IMR-90 (cell line): Measurements from ENCODE around the gene ARHGEF4. TPM values are rescaled to one million over a fixed set of nuclear protein-coding genes. Genes with fewer than 3 reads are reported as not detected.

Source experiments
- ATAC-seq: fragments of 200-7000 bp; cut with Tn5 transposase; 2 replicates; pipeline ENCODE4 v1.9.1; 2020; ENCODE audit warnings: low read depth, mild to moderate bottlenecking, moderate library complexity
- BruUV-seq: library from RNA; stranded (reverse); fragments of 400-500 nt; replicated peaks from 2 replicates; lab custom pipeline; 2021; lab: Mats Ljungman, UMichigan
- CTCF ChIA-PET: fragments of 300-600 bp; formaldehyde crosslinking; extraction: SDS; loops from one replicate; lab custom pipeline; 2021; ENCODE audit warnings: antibody characterized with exemption; lab: Yijun Ruan, JAX
- POLR2A ChIA-PET: fragments of 300-600 bp; sonication (Branson Sonifier 250); formaldehyde crosslinking; loops from one replicate; lab custom pipeline; 2022; ENCODE audit warnings: antibody characterized with exemption; ENCODE audit not compliant: unreplicated experiment; lab: Charles Lee
- DNase-seq: peaks from one replicate; pipeline ENCODE4 v3.0.0; 2013
- H2AFZ ChIP-seq: replicated peaks from 2 replicates; pipeline ENCODE3; 2013; ENCODE audit warnings: low read length, mild to moderate bottlenecking; ENCODE audit not compliant: poor library complexity
- H2AK5ac ChIP-seq: 2 replicates; pipeline ENCODE4 v1.6.1; 2013; ENCODE audit warnings: low read depth, low read length, inconsistent platforms
- H2AK9ac ChIP-seq: replicated peaks from 2 replicates; pipeline ENCODE3; 2013; ENCODE audit warnings: mild to moderate bottlenecking, low read depth, low read length, moderate library complexity; ENCODE audit not compliant: poor library complexity
- H2BK120ac ChIP-seq: 2 replicates; pipeline ENCODE4 v1.6.1; 2013; ENCODE audit warnings: low read depth, low read length, inconsistent platforms
- H2BK15ac ChIP-seq: 3 replicates; pipeline ENCODE4 v1.6.1; 2013; ENCODE audit warnings: low read depth, low read length, inconsistent platforms
- H2BK20ac ChIP-seq: 2 replicates; pipeline ENCODE4 v1.6.1; 2013; ENCODE audit warnings: low read depth, mild to moderate bottlenecking, inconsistent platforms, low read length, moderate library complexity
- H2BK5ac ChIP-seq: 2 replicates; pipeline ENCODE4 v1.6.1; 2013; ENCODE audit warnings: mild to moderate bottlenecking, low read depth, low read length, inconsistent platforms; ENCODE audit not compliant: poor library complexity, severe bottlenecking
- H3K14ac ChIP-seq: replicated peaks from 2 replicates; pipeline ENCODE4 v1.6.1; 2013; ENCODE audit warnings: low read depth, low read length, inconsistent platforms
- H3K18ac ChIP-seq: 2 replicates; pipeline ENCODE4 v1.6.1; 2013; ENCODE audit warnings: low read depth, low read length, control low read depth
- H3K23ac ChIP-seq: 2 replicates; pipeline ENCODE4 v1.6.1; 2013; ENCODE audit warnings: low read depth, low read length, inconsistent platforms
- H3K27ac ChIP-seq: 2 replicates; pipeline ENCODE4 v1.5.1; 2013; ENCODE audit warnings: mild to moderate bottlenecking, control low read depth, low read length; ENCODE audit not compliant: insufficient read depth
- H3K27me3 ChIP-seq: 2 replicates; pipeline ENCODE4 v1.6.1; 2013; ENCODE audit warnings: low read length; ENCODE audit not compliant: control insufficient read depth, insufficient read depth
- H3K36me3 ChIP-seq: 2 replicates; pipeline ENCODE4 v1.6.1; 2013; ENCODE audit warnings: low read length, mixed read lengths; ENCODE audit not compliant: control insufficient read depth, insufficient read depth
- H3K4ac ChIP-seq: 2 replicates; pipeline ENCODE4 v1.6.1; 2013; ENCODE audit warnings: low read depth, low read length, inconsistent platforms
- H3K4me1 ChIP-seq: 2 replicates; pipeline ENCODE4 v1.6.1; 2013; ENCODE audit warnings: low read length, mixed read lengths; ENCODE audit not compliant: control insufficient read depth, insufficient read depth
- H3K4me2 ChIP-seq: 2 replicates; pipeline ENCODE4 v1.6.1; 2013; ENCODE audit warnings: low read depth, mild to moderate bottlenecking, control low read depth, low read length, moderate library complexity
- H3K4me3 ChIP-seq: 2 replicates; pipeline ENCODE4 v1.5.1; 2013; ENCODE audit warnings: low read depth, mild to moderate bottlenecking, control low read depth, low read length, moderate library complexity; ENCODE audit not compliant: insufficient read depth
- H3K56ac ChIP-seq: 2 replicates; pipeline ENCODE4 v1.6.1; 2013; ENCODE audit warnings: low read length, inconsistent platforms; ENCODE audit not compliant: insufficient read depth; ENCODE audit errors: extremely low read depth
- H3K79me1 ChIP-seq, 2 experiments: 2 replicates each; pipeline ENCODE4 v1.6.1; 2013; ENCODE audit warnings: low read length in 2 of 2, inconsistent platforms in 1 of 2, low read depth in 1 of 2
- H3K9ac ChIP-seq: 2 replicates; pipeline ENCODE4 v1.6.1; 2013; ENCODE audit warnings: low read depth, low read length, control low read depth
- H3K9me1 ChIP-seq: 2 replicates; pipeline ENCODE4 v1.6.1; 2013; ENCODE audit warnings: low read length, inconsistent platforms; ENCODE audit not compliant: insufficient read depth
- H3K9me3 ChIP-seq: 2 replicates; pipeline ENCODE4 v1.6.1; 2013; ENCODE audit warnings: low read length; ENCODE audit not compliant: control insufficient read depth, insufficient read depth
- H4K20me1 ChIP-seq: 2 replicates; pipeline ENCODE4 v1.6.1; 2013; ENCODE audit warnings: low read length, inconsistent platforms; ENCODE audit not compliant: insufficient read depth
- H4K5ac ChIP-seq: 2 replicates; pipeline ENCODE4 v1.6.1; 2013; ENCODE audit warnings: mild to moderate bottlenecking, low read depth, low read length, control low read depth
- H4K8ac ChIP-seq, 2 experiments: 2 replicates each; pipeline ENCODE4 v1.6.1; 2013; ENCODE audit warnings: low read depth in 2 of 2, low read length in 2 of 2, control low read depth in 1 of 2, inconsistent platforms in 1 of 2
- H4K91ac ChIP-seq: 2 replicates; pipeline ENCODE4 v1.6.1; 2013; ENCODE audit warnings: low read depth, low read length, inconsistent platforms; ENCODE audit not compliant: insufficient read depth
- BHLHE40 ChIP-seq: fragments of 150-350 bp; IDR thresholded peaks from 2 replicates; pipeline ENCODE4 v1.6.1; 2016; ENCODE audit warnings: mild to moderate bottlenecking, low read depth, low read length
- CEBPB ChIP-seq: IDR thresholded peaks from 2 replicates; pipeline ENCODE4 v1.6.1; 2012; ENCODE audit warnings: low read depth, low read length, improper control_type of control experiment
- CHD1 ChIP-seq: IDR thresholded peaks from 2 replicates; pipeline ENCODE4 v1.6.1; 2012; ENCODE audit warnings: low read depth, low read length, improper control_type of control experiment
- MAFK ChIP-seq: IDR thresholded peaks from 2 replicates; pipeline ENCODE4 v1.6.1; 2012; ENCODE audit warnings: low read depth, low read length, improper control_type of control experiment
- MAZ ChIP-seq: IDR thresholded peaks from 2 replicates; pipeline ENCODE4 v1.6.1; 2012; ENCODE audit warnings: low read depth, mild to moderate bottlenecking, low read length, improper control_type of control experiment, moderate library complexity, borderline replicate concordance
- MXI1 ChIP-seq: IDR thresholded peaks from 2 replicates; pipeline ENCODE4 v1.6.1; 2012; ENCODE audit warnings: low read depth, mild to moderate bottlenecking, low read length, moderate library complexity, borderline replicate concordance
- NFE2L2 ChIP-seq: fragments of 150-350 bp; IDR thresholded peaks from 2 replicates; pipeline ENCODE4 v1.6.1; 2016; ENCODE audit warnings: low read depth, mild to moderate bottlenecking, low read length
- POLR2A ChIP-seq: IDR thresholded peaks from 2 replicates; pipeline ENCODE4 v1.6.1; 2012; ENCODE audit warnings: mild to moderate bottlenecking, low read depth, low read length
- RAD21 ChIP-seq: IDR thresholded peaks from 2 replicates; pipeline ENCODE4 v1.6.1; 2012; ENCODE audit warnings: low read length, improper control_type of control experiment
- RCOR1 ChIP-seq: IDR thresholded peaks from 2 replicates; pipeline ENCODE4 v1.6.1; 2012; ENCODE audit warnings: mild to moderate bottlenecking, low read length, improper control_type of control experiment; ENCODE audit not compliant: insufficient replicate concordance
- SMC3 ChIP-seq: fragments of 150-350 bp; IDR thresholded peaks from 2 replicates; pipeline ENCODE4 v1.6.1; 2016; ENCODE audit warnings: low read depth, mild to moderate bottlenecking, antibody characterized with exemption, low read length, moderate library complexity
- WGBS, 2 experiments: methylation state at CpG; one replicate each; pipeline versions ENCODE4 v1.1.5 to v1.1.7; 2013; ENCODE audit warnings: missing lambda C conversion rate in 2 of 2; ENCODE audit not compliant: insufficient read length in 1 of 2; ENCODE audit errors: extremely low coverage in 2 of 2; 5-methylcytosine and 5-hydroxymethylcytosine counted together
- dilution Hi-C: fragments of 300-500 bp; cut with HindIII; formaldehyde crosslinking; loops from one replicate; pipeline ENCODE4 v1.14.3; 2018; ENCODE audit warnings: low sequenced_read_pairs; ENCODE audit not compliant: unreplicated experiment
- in situ Hi-C: fragments of 300-500 bp; cut with MboI; formaldehyde crosslinking; loops from 3 replicates; pipeline ENCODE4 v1.14.3; 2019; ENCODE audit warnings: low sequenced_read_pairs, inconsistent platforms, mixed read lengths
- intact Hi-C: fragments of 100-400 bp; cut with micrococcal nuclease; formaldehyde crosslinking; loops from 2 replicates; pipeline ENCODE4 v1.10.0; 2022
- polyA plus RNA-seq, 3 experiments: library from polyadenylated mRNA; depleted of rRNA; stranded (reverse); fragments of >200 nt; gene quantifications; 2 replicates each; pipeline ENCODE4 v1.2.3, GENCODE V29; 2012; ENCODE audit warnings: low replicate concordance in 1 of 3
- total RNA-seq: library from RNA; depleted of rRNA; stranded (reverse); fragments of >200 nt; gene quantifications from 2 replicates; pipeline ENCODE4 v1.2.3, GENCODE V29; 2012
- TF ChIP-seq, protein P1 (sequence below): fragments of 150-350 bp; IDR thresholded peaks from 2 replicates; pipeline ENCODE4 v1.6.1; 2017; ENCODE audit warnings: mild to moderate bottlenecking, antibody characterized with exemption, low read length, low read depth
- TF ChIP-seq, protein P2 (sequence below): conservative IDR thresholded peaks from 2 replicates; pipeline ENCODE4 v1.5.1; 2012; ENCODE audit warnings: mild to moderate bottlenecking, low read depth, low read length, improper control_type of control experiment
- TF ChIP-seq, protein P3 (sequence below): fragments of 150-350 bp; IDR thresholded peaks from 2 replicates; pipeline ENCODE4 v1.6.1; 2016; ENCODE audit warnings: low read depth, mild to moderate bottlenecking, low read length, moderate library complexity, borderline replicate concordance

The ARHGEF4 gene
- total and polyA plus RNA-seq, 2 of the 4 experiments (the other 2 are of a cell fraction), result 2.7 to 5.0 TPM

DNA sequence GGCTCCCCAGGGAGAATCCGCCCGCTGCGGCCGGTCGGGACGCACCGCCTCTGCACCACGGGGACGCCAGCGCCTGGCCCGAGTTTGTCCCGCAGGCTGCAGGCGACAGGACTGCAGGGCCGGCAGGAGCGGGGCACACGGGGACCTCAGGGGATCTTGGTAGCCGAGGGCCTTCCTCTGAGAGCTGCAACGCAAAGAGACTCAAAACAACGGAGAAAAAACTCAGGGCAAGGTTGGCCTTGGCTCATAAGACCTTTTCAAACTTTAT is 79.7 kb downstream of the ARHGEF4 start (continued):
- no peak for TF ChIP-seq MAFK

DNA sequence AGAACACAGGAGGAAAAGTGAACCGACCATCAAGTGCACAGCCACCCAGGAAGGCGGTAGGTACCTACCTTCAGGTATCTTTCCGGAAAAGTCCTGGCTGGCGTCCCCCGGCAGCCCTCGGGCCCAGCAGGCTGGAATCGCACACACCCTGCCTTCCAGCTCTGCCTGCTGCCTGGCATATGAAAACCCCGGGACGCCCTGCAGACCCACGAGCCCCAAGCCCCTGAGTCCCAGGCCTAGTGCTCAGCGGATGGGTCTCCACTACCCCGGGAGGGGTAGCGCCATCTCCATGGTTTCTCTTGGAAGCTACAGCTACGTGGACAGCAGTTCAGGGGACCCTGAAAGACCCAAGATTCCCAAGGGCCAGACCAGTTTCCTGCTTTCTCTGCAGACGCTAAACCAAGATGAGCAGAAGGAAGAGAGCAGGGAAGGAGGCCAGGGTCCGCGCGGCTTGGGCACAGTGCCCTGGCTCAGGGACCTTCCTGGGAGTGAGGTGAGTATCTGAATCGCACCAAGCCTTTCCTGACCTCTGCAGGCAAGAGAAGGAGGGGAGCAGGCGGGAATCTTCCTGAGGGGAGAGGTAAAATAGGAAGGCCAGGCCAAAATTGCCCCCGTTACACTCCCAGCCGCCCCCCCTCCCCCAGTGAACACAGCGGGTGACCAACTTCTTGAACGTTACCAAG is 80.4 kb downstream of the ARHGEF4 start:
- CTCF ChIA-PET, result no interaction called here
- no peak overlapping the region for H3K56ac ChIP-seq

More for the DNA sequence above, 80.4 kb downstream of the ARHGEF4 start:
- Histone ChIP-seq H4K20me1 (no peaks in the 10 kb centered on the region), H3K9me1 (no peaks in the 10 kb centered on the region), H3K79me1 (no peaks in the 10 kb centered on the region), H3K18ac (no peak overlapping the region), H4K5ac (no peak overlapping the region), H2BK120ac (no peak overlapping the region), H3K27me3 (peaks cover 12% of the 10 kb centered on the region; the same call in 1 of the 2 replicates), H4K91ac (no peak overlapping the region), H2BK15ac (no peak overlapping the region), H3K4me2 (no peak overlapping the region), H3K9me3 (no peaks in the 10 kb centered on the region), H3K9ac (no peak overlapping the region), H3K4me1 (no peaks in the 10 kb centered on the region), H3K4ac (no peak overlapping the region), H2AK9ac (no peak overlapping the region), H3K27ac (no peak overlapping the region), H4K8ac (no peak overlapping the region), H2BK5ac (no peak overlapping the region), H3K4me3 (no peak overlapping the region), H2AFZ (no peak overlapping the region), H2BK20ac (no peak overlapping the region), H2AK5ac (no peak overlapping the region), H3K23ac (no peak overlapping the region), H3K14ac (no peak overlapping the region), H3K36me3 (no peaks in the 10 kb centered on the region)
- TF ChIP-seq, protein P1, sequence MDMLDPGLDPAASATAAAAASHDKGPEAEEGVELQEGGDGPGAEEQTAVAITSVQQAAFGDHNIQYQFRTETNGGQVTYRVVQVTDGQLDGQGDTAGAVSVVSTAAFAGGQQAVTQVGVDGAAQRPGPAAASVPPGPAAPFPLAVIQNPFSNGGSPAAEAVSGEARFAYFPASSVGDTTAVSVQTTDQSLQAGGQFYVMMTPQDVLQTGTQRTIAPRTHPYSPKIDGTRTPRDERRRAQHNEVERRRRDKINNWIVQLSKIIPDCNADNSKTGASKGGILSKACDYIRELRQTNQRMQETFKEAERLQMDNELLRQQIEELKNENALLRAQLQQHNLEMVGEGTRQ, result no peak
- TF ChIP-seq RCOR1 (no peak), SMC3 (no peak), RAD21 (no peak), POLR2A (no peak), BHLHE40 (no peak), CEBPB (no peak), NFE2L2 (no peak), CHD1 (no peak), MAZ (no peak), MXI1 (no peak)
- TF ChIP-seq, protein P2, sequence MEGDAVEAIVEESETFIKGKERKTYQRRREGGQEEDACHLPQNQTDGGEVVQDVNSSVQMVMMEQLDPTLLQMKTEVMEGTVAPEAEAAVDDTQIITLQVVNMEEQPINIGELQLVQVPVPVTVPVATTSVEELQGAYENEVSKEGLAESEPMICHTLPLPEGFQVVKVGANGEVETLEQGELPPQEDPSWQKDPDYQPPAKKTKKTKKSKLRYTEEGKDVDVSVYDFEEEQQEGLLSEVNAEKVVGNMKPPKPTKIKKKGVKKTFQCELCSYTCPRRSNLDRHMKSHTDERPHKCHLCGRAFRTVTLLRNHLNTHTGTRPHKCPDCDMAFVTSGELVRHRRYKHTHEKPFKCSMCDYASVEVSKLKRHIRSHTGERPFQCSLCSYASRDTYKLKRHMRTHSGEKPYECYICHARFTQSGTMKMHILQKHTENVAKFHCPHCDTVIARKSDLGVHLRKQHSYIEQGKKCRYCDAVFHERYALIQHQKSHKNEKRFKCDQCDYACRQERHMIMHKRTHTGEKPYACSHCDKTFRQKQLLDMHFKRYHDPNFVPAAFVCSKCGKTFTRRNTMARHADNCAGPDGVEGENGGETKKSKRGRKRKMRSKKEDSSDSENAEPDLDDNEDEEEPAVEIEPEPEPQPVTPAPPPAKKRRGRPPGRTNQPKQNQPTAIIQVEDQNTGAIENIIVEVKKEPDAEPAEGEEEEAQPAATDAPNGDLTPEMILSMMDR, result no peak
- TF ChIP-seq, protein P3, sequence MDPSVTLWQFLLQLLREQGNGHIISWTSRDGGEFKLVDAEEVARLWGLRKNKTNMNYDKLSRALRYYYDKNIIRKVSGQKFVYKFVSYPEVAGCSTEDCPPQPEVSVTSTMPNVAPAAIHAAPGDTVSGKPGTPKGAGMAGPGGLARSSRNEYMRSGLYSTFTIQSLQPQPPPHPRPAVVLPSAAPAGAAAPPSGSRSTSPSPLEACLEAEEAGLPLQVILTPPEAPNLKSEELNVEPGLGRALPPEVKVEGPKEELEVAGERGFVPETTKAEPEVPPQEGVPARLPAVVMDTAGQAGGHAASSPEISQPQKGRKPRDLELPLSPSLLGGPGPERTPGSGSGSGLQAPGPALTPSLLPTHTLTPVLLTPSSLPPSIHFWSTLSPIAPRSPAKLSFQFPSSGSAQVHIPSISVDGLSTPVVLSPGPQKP, result no peak
- BruUV-seq, result no TSS peak
- POLR2A ChIA-PET, result no interaction called here
- ATAC-seq, result no peak
- no peak for DNase-seq
- in situ Hi-C loops (no loop called here), intact Hi-C loops (no loop called here), dilution Hi-C loops (no loop called here)
- 85% methylated on average over 13 of the region's 24 CpGs; no CpG with 5 or more reads in 1 of the 2 experiments for WGBS, 2 experiments
